GM12872 (cell line): ENCODE results near the gene CHCT1.
A peak's percentile ranks its signal among the peaks of the same experiment; 100 is the strongest.

Source experiments
- CTCF ChIP-seq: IDR thresholded peaks from 3 replicates; pipeline ENCODE4 v1.5.1; 2011; ENCODE audit warnings: low read depth, mild to moderate bottlenecking, low read length, moderate library complexity; ENCODE audit not compliant: insufficient read depth

Gene CHCT1

GRCh38 chr17:60390186-60390585 is 32.1 kb upstream of the CHCT1 start:
- TF ChIP-seq CTCF = no peak

GRCh38 chr17:60390925-60391470 is 31.3 kb upstream of the CHCT1 start:
- no peak for TF ChIP-seq CTCF

DNA sequence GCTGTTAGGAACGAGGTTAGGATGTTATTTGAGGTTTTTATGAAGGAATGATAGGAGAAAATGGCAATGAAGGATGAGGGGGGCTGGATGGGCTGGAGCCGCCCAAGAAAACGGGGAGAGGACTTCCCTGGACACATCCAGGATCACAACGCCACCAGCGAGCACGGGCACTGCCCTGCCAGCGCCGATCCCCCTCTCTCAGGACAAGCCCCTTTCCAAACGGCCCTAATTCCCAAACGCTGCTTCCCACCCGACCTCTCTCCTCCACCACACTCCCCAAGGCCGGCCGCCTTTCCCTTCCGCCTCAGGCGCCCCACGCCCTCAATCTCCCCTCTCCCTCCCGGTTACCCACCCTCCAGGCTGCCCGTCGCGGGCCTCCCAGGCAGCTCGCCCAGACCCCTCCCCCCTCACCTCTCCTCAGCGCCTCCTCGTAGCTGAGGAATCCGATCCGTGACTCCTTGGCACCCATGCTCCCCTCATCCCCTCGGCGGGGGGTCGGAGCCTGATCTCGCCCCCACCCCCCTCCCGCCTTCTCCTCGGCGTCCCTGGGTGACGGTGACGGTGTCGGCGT is 30.7 kb upstream of the CHCT1 start:
- TF ChIP-seq CTCF = no peak

- peak; percentile 30; the same call in 1 of the 3 replicates for TF ChIP-seq CTCF
Measured at GRCh38 chr17:60392042-60392844, 30.0 kb upstream of the CHCT1 start, which contains the start of gene USP32. TSS of gene USP32 (minus strand) at chr17:60392133. CDS start at chr17:60391939, 194 bp downstream.

- TF ChIP-seq CTCF = no peak
Measured at GRCh38 chr17:60392845-60393702, 29.2 kb upstream of the CHCT1 start.

DNA sequence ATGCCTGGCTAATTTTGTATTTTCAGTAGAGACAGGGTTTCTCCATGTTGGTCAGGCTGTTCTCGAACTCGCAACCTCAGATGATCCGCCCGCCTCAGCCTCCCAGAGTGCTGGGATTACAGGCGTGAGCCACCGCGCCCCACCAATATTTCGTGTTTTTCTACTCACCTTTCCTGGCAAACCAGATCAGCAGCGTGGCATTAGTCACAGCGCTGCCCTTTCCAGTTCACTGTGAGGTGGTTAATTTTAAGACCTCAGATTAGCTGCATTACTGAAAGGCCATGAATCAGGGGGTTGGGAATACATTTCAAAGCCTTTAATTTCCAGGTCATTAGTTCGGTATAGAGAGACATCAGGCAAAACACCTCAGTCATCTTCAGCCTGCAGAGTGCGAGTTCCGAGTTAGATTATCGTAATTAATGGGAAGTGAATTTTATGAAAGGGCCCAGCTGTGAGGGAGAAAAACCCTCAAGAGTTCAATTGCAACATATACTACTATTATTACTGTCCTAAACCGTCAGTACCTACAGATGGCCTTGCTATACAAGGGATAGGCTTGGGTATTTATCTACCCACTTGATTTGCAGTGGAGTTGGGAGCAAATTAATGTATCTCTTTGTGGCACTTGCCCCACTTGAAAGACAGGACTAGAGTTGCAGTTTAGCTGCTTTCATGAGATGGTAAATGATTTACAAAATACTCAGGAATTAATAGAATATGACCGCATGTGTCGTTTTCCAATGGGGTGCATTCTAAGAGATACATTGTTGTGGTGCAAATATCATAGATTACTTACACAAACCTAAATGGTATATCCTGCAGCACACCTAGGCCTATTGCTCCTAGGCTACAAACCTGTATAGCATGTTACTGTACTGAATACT is 28.2 kb upstream of the CHCT1 start:
- no peak for TF ChIP-seq CTCF
